Mucosa of rectum (tissue), 2 donors: ENCODE data around the gene MYMK.

ENCODE experiments used
- H3K27ac ChIP-seq, 2 donors: one replicate each; pipeline ENCODE4 v1.7.0; 2013; ENCODE audit warnings: inconsistent platforms in 2 of 2, low read depth in 2 of 2, low read length in 2 of 2
- H3K27me3 ChIP-seq, 2 donors: one replicate each; pipeline ENCODE4 v1.7.0; 2013; ENCODE audit warnings: low read length in 2 of 2; ENCODE audit not compliant: control insufficient read depth in 2 of 2, insufficient read depth in 2 of 2
- H3K36me3 ChIP-seq, 2 donors: one replicate each; pipeline ENCODE4 v1.7.0; 2013; ENCODE audit warnings: low read length in 2 of 2; ENCODE audit not compliant: control insufficient read depth in 2 of 2, insufficient read depth in 2 of 2
- H3K4me1 ChIP-seq, 2 donors: one replicate each; pipeline ENCODE4 v1.7.0; 2013; ENCODE audit warnings: low read length in 2 of 2, mild to moderate bottlenecking in 1 of 2; ENCODE audit not compliant: control insufficient read depth in 2 of 2, insufficient read depth in 2 of 2
- H3K4me3 ChIP-seq, 2 donors: one replicate each; pipeline ENCODE4 v1.7.0; 2013; ENCODE audit warnings: low read length in 2 of 2
- H3K9ac ChIP-seq, 2 donors: one replicate each; pipeline ENCODE4 v1.7.0; 2013; ENCODE audit warnings: low read length in 2 of 2, low read depth in 1 of 2, mild to moderate bottlenecking in 1 of 2
- H3K9me3 ChIP-seq, 2 donors: one replicate each; pipeline ENCODE4 v1.7.0; 2013; ENCODE audit warnings: low read length in 2 of 2; ENCODE audit not compliant: control insufficient read depth in 2 of 2
- donor health status: healthy.
- donor health status: Normal muscosa, but diverticular disease.

The MYMK gene

GRCh38 chr9:133493845-133494540 lies 30.8 kb downstream of the MYMK start:
- Histone ChIP-seq H3K27me3 (peaks cover 0 to 6% of the 10 kb centered on the region in 2 donors), H3K4me1 (peaks cover 2 to 7% of the 10 kb centered on the region in 2 donors), H3K4me3 (no peak overlapping the region), H3K9ac (no peak overlapping the region), H3K36me3 (no peaks in the 10 kb centered on the region), H3K27ac (no peak overlapping the region), H3K9me3 (no peaks in the 10 kb centered on the region)

- no peaks in the 10 kb centered on the region for H3K36me3 ChIP-seq
- no peaks in the 10 kb centered on the region for H3K9me3 ChIP-seq
- H3K27ac ChIP-seq = no peak overlapping the region
- peaks cover 0 to 6% of the 10 kb centered on the region in 2 donors for H3K27me3 ChIP-seq
- no peak overlapping the region for H3K9ac ChIP-seq
- H3K4me3 ChIP-seq = no peak overlapping the region
- H3K4me1 ChIP-seq = peaks cover 2 to 3% of the 10 kb centered on the region in 2 donors
Measured at GRCh38 chr9:133493428-133493827, 31.3 kb downstream of the MYMK start.

- Histone ChIP-seq H3K9me3 (no peaks in the 10 kb centered on the region), H3K4me1 (peaks cover 2 to 3% of the 10 kb centered on the region in 2 donors), H3K9ac (no peak overlapping the region), H3K27me3 (peaks cover 0 to 3% of the 10 kb centered on the region in 2 donors), H3K36me3 (no peaks in the 10 kb centered on the region), H3K27ac (peak overlapping the region in 1 of 2 donors; percentile 16), H3K4me3 (no peak overlapping the region)
Measured at GRCh38 chr9:133492061-133493021, 32.4 kb downstream of the MYMK start.

GRCh38 chr9:133491656-133491925 lies 33.2 kb downstream of the MYMK start:
- Histone ChIP-seq H3K9me3 (no peaks in the 10 kb centered on the region), H3K4me1 (peaks cover 0 to 3% of the 10 kb centered on the region in 2 donors), H3K27me3 (peaks cover 0 to 3% of the 10 kb centered on the region in 2 donors), H3K27ac (peak overlapping the region in 1 of 2 donors; percentile 16), H3K4me3 (no peak overlapping the region), H3K36me3 (no peaks in the 10 kb centered on the region), H3K9ac (no peak overlapping the region)

GRCh38 chr9:133490865-133491655 lies 33.7 kb downstream of the MYMK start:
- peaks cover 0 to 3% of the 10 kb centered on the region in 2 donors for H3K27me3 ChIP-seq
- H3K27ac ChIP-seq = peak overlapping the region in 1 of 2 donors; percentile 16
- H3K9me3 ChIP-seq = no peaks in the 10 kb centered on the region
- no peak overlapping the region for H3K4me3 ChIP-seq
- peaks cover under 1 to 5% of the 10 kb centered on the region in 2 donors for H3K4me1 ChIP-seq
- H3K36me3 ChIP-seq = no peaks in the 10 kb centered on the region
- H3K9ac ChIP-seq = no peak overlapping the region

- no peak overlapping the region for H3K9ac ChIP-seq
- H3K4me1 ChIP-seq = peaks cover 3 to 7% of the 10 kb centered on the region in 2 donors
- H3K27me3 ChIP-seq = peaks cover 0 to 4% of the 10 kb centered on the region in 2 donors
- no peak overlapping the region for H3K27ac ChIP-seq
- no peaks in the 10 kb centered on the region for H3K36me3 ChIP-seq
- H3K9me3 ChIP-seq = no peaks in the 10 kb centered on the region
- no peak overlapping the region for H3K4me3 ChIP-seq
Measured at GRCh38 chr9:133490201-133490681, 34.5 kb downstream of the MYMK start.

- H3K4me1 ChIP-seq = peaks cover 3 to 7% of the 10 kb centered on the region in 2 donors
- peaks cover 0 to 6% of the 10 kb centered on the region in 2 donors for H3K27me3 ChIP-seq
- H3K9me3 ChIP-seq = no peaks in the 10 kb centered on the region
- H3K36me3 ChIP-seq = no peaks in the 10 kb centered on the region
- no peak overlapping the region for H3K9ac ChIP-seq
- no peak overlapping the region for H3K4me3 ChIP-seq
- no peak overlapping the region for H3K27ac ChIP-seq
Measured at GRCh38 chr9:133489253-133490190, 35.2 kb downstream of the MYMK start.

GRCh38 chr9:133488686-133489252 lies 36.0 kb downstream of the MYMK start:
- no peak overlapping the region for H3K9ac ChIP-seq
- H3K4me1 ChIP-seq = peaks cover 3 to 7% of the 10 kb centered on the region in 2 donors
- H3K4me3 ChIP-seq = no peak overlapping the region
- H3K27ac ChIP-seq = no peak overlapping the region
- H3K27me3 ChIP-seq = peaks cover 0 to 7% of the 10 kb centered on the region in 2 donors
- no peaks in the 10 kb centered on the region for H3K36me3 ChIP-seq
- H3K9me3 ChIP-seq = no peaks in the 10 kb centered on the region

GRCh38 chr9:133487331-133487725 lies 37.4 kb downstream of the MYMK start:
- H3K9ac ChIP-seq = no peak overlapping the region
- H3K27ac ChIP-seq = no peak overlapping the region
- no peak overlapping the region for H3K4me3 ChIP-seq
- no peaks in the 10 kb centered on the region for H3K36me3 ChIP-seq
- H3K4me1 ChIP-seq = peaks cover 3 to 4% of the 10 kb centered on the region in 2 donors
- H3K9me3 ChIP-seq = no peaks in the 10 kb centered on the region
- H3K27me3 ChIP-seq = peaks cover 0 to 9% of the 10 kb centered on the region in 2 donors
